Middle frontal gyrus (tissue), 1 donor: Measurements from ENCODE around the gene KCNMA1.
"Not testable (repeated sequence)": the region's sequence is repeated elsewhere in the genome, so short reads cannot be mapped to it uniquely, and the experiment has no call there.

Experiments used
- DNase-seq: peaks from one replicate; pipeline ENCODE4 v3.0.0-alpha.2; 2015; ENCODE audit warnings: low spot score; ENCODE audit errors: extremely low spot score

Gene KCNMA1

GRCh38 chr10:77605466-77605865 is 32.1 kb downstream of the KCNMA1 start:
- no peak for DNase-seq

GRCh38 chr10:77604941-77605351 is 32.7 kb downstream of the KCNMA1 start:
- DNase-seq, result no peak

- no peak for DNase-seq
Observed at GRCh38 chr10:77604063-77604462, 33.5 kb downstream of the KCNMA1 start.

GRCh38 chr10:77603534-77603927 is 34.1 kb downstream of the KCNMA1 start:
- no peak for DNase-seq

DNA sequence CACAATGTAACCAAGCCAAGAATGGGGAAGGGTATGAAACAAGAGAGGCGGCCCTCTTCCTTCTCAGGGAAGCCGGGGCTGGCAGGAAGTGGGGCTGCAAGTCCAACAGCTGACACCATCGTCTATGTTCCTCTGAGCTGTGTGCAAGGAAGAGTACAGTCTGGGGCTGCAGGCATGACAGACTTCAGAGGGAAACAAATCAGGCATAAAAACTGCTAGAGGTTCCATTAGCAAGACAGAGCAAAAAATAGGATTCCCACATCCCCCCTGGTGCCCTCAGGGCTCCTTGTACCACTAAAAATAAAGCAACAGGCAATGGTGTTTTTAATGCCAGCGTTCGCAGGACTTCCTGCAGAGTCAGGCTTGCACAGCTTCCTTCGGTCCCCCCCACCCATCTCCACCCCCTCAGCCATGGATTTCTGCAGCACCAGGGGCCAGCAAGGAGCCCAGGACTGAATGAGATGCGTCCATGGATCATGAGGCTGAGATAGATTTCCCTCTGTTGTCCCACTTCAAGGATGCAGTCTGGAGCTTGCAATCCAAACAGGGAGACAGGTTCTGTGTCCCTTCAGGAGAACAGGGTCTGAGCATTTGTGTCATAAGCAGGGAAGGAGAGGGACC is 34.6 kb downstream of the KCNMA1 start:
- DNase-seq, result no peak

DNA sequence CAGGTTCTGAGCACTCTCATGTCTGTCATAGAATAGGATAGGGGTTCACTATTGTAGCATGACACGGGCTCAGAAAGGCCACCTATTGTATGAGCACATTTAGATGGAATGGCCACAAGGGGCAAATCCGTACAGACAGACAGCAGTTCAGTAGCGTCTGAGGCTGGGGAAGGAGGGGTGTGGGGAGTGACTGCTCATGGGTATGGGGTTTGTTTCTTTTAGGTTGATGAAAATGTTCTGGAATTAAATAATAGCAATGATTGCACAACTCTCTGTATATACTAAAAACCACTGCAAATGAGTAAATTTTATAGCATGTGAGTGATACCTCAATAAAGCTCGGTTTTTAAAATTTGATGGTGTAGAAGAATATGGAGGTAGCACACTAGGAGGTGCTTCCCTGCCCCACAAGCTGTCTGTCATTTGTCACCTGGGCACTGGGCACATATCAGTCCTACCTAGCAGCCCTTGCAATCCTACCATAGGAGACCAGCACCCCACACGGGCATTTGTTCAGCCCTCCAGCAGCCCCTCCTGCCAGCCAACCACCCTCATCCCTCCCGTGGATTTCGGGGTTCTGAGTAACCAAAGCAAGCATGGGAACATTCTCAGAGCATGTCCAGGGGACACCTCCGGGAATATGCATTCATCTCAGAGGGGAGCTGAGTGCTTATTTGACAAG is 35.2 kb downstream of the KCNMA1 start:
- DNase-seq, result no peak

- no peak for DNase-seq
Observed at GRCh38 chr10:77601488-77601887, 36.1 kb downstream of the KCNMA1 start.

DNA sequence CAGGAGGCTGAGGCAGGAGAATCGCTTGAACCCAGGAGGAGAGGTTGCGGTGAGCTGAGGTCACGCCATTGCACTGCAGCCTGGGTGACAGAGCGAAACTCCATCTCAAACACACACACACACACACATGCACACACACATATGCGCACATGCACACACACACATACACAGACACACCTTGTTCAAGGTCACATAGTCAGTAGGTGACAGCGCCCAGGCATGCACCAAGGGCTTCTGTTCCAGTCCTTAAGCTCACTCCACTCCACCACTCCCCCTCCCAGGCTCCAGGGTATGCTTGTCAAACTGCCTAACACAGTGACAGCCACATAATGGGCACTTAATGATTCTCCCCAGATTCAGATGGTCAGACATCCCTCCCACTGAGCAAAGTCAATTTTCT is 37.0 kb downstream of the KCNMA1 start:
- DNase-seq, result no peak

GRCh38 chr10:77599651-77600050 is 38.0 kb downstream of the KCNMA1 start:
- DNase-seq, result no peak

DNA sequence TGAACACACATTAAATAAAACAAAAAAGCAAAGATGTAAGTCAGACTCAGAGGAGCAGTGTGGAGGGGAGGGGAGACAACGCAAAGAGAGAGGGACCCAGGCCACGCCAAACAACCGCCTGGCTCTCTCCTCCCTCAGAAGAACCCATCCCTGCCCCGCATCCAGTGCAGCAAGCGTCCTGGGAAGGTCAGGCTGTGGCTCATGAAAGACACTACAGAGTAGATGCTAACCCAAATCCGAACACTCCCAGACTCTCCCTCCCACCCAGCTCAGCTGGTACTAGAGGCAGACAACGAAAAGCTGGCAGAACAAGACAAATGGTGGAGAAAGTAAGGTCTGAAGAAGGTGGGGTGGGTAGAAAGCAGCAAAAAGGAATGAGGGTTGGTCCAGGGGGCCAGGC is 39.0 kb downstream of the KCNMA1 start:
- DNase-seq, result no peak

DNA sequence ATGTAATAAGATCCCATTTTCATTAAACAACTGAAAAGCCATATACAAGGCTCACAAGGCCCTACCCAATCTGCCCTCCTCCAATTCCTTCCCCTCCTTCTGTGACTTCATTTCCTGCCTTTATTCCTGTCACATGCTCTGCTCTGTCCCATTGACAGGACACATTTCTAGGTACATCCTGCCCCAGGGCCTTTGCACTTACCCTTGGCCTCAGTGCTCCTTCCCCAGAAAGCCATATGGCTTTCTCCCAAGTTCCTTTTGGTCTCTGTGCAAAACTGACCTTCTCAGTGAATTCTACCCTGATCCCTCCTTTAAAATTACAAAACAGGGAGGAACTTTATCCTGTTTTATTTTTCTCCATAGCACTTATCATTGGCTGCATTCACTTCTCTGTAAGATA is 40.0 kb downstream of the KCNMA1 start:
- no peak for DNase-seq

GRCh38 chr10:77594471-77594783 is 43.2 kb downstream of the KCNMA1 start:
- DNase-seq, result no peak

DNA sequence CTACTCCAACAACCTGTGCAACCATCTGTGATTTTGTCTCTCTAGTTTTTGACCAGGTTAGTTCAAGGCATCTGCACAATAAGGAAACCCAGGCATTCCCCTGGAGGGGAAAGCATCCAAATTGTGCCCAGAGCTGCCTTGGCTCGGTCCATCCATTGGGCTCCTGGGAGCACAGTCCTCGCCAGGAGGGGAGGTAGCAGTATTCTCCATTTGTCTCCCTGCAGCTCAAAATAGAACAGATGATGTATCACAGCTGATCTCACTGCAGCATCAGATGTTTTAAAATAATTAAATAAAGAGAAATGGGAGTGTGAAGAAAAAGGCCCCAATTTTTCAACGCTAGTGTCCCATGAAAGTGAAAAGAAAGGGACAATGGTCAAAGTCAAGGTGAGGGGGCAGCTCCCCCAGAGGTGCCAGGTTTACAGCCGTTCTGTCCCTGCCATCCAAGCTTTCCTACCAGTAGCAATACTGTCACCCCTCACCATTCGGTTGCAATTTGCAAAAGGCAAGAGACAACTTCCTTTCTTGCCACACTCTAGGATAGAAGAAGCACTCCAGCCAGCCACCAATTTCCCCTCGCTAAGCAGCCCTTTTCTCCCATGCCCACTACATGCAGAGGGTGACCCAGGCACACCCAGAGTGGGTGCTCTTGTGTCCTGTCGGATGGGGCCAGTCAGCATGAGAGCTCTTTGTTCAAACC is 43.7 kb downstream of the KCNMA1 start:
- no peak for DNase-seq

- no peak for DNase-seq
Observed at GRCh38 chr10:77592946-77593636, 44.5 kb downstream of the KCNMA1 start.

DNA sequence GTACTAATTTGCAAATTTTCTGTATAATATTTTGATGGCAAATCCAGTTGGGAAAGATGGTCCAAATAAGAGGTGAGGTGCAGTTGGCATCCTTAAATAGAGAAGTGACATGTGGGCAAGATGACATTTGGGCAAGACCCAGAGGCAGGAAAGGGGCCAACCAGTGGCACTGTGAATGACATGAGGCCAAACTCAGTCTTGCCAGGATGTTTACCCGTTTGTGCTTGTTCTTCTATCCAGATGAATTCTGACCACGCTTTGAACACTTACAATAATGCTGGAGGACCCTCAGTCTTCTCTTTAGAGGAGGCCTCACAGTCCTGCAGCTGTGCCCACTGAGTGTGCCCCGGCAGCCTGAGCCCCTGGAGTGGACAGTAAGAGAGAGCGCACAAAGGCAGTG is 45.1 kb downstream of the KCNMA1 start:
- DNase-seq, result no peak

GRCh38 chr10:77591238-77591880 is 46.2 kb downstream of the KCNMA1 start:
- no peak for DNase-seq

DNA sequence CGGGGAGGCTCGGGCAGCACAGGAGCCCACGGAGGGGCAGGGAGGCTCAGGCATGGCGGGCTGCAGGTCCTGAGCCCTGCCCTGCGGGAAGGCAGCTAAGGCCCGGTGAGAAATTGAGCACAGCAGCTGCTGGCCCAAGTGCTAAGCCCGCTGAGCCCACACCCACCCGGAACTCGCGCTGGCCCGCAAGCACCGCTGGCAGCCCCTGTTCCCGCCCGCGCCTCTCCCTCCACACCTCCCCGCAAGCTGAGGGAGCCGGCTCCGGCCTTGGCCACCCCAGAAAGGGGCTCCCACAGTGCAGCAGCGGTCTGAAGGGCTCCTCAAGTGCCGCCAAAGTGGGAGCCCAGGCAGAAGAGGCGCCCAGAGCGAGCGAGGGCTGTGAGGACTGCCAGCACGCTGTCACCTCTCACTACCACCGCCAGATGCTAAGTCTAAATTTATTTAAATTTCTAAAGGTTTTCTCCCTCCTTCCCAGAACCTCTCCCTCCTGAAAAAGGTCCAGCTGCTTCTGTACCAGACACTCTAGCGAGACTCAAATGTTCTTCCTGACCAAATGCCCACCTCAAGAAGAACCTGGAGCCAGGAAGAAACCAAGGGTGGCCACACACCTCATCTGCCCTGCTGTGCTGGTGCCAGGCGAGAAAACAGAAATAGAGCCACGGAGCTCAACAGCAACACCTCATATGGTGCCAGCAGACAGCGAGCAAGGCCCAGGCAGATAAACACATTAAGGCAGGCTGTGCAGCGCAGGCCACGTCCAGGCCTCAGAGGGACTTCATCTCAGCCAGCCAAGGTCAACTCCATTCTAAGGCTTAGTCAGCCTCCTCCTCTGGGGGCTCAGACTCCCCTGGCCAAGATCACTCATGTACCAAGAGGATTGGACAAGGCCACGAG is 47.0 kb downstream of the KCNMA1 start:
- no peak for DNase-seq

DNA sequence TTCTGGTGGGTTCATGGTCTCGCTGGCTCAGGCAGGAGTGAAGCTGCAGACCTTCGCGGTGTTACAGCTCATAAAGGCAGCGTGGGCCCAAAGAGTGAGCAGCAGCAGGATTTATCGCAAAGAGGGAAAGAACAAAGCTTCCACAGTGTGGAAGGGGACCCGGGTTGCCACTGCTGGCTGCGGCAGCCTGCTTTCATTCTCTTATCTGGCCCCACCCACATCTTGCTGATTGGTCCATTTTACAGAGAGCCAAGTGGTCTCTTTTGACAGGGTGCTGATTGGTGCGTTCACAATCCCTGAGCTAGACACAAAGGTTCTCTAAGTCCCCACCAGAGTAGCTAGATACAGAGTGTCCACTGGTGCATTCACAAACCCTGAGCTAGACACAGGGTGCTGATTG is 47.9 kb downstream of the KCNMA1 start:
- DNase-seq, result not testable (repeated sequence)

DNA sequence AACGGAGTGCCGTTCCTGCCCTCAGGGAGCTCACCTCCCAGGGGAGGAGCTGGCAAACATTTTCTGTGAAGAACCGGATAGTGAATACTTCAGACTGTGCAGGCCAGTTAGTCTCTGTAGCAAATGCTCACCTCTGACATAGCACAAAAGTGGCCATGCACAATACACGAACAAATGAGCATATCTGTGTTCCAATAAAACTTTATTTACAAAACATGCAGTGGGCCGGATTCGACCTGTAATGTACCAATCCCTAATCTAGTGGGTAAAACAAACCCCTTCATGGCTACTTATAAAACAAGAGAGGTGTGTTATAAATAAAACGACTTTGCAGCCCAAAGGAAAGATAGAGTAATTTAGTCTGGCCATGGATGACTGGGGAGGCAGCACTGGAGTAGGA is 48.7 kb downstream of the KCNMA1 start:
- no peak for DNase-seq

DNA sequence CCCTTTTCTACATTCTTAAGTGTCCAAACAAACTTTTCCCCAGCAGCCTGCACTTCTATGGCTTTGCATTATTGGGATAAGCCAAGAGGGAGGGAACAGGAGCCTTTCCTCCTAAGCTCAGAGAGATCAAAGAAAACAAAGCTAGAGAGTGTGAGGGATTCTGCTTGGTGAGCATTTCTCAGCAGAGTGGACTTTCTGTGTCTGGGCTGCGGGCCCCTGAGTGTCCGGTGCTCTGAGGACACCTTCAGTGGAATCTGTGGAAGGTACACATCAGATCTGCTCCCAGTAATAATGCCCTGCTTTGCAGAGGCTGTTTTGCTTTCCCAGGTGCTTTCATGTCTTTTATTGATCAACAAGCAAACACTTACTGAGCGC is 50.2 kb downstream of the KCNMA1 start:
- DNase-seq, result no peak
